Thoracic aorta (tissue), 2 donors: ENCODE measurements around the gene CRTC3. TPM values are rescaled to one million over a fixed set of nuclear protein-coding genes. Genes with fewer than 3 reads are reported as not detected.
"Not testable (repeated sequence)": the region's sequence is repeated elsewhere in the genome, so short reads cannot be mapped to it uniquely, and the experiment has no call there.

Source experiments
- ATAC-seq: fragments of 150-250 bp; one replicate; pipeline ENCODE4 v1.8.0; 2017; ENCODE audit warnings: low read depth; ENCODE audit not compliant: insufficient number of reproducible peaks, low FRiP score
- DNase-seq: peaks from one replicate; pipeline ENCODE4 v3.0.0-alpha.2; 2020; ENCODE audit warnings: low spot score
- H3K27ac ChIP-seq, 2 donors: fragments of 200-600 bp; sonication (generic); 1 replicate in 1 of 2; 2 replicates in 1 of 2; pipeline ENCODE4 v1.5.1; 2016; ENCODE audit warnings: mild to moderate bottlenecking in 2 of 2, moderate library complexity in 2 of 2
- H3K27me3 ChIP-seq: fragments of 200-600 bp; sonication (generic); replicated peaks from 2 replicates; pipeline ENCODE4 v1.6.0; 2016; ENCODE audit warnings: mild to moderate bottlenecking; ENCODE audit not compliant: insufficient read depth
- H3K36me3 ChIP-seq: fragments of 200-600 bp; sonication (generic); one replicate; pipeline ENCODE4 v1.5.1; 2016
- H3K4me1 ChIP-seq, 2 donors: fragments of 200-600 bp; sonication (generic); 1 replicate in 1 of 2; 2 replicates in 1 of 2; pipeline versions ENCODE4 v1.5.1 to v1.6.0; 2016; ENCODE audit warnings: low read depth in 2 of 2, mild to moderate bottlenecking in 1 of 2; ENCODE audit not compliant: control insufficient read depth in 1 of 2
- H3K4me3 ChIP-seq: fragments of 200-600 bp; sonication (generic); 2 replicates; pipeline ENCODE4 v1.5.1; 2016; ENCODE audit warnings: mild to moderate bottlenecking
- H3K9me3 ChIP-seq: fragments of 200-600 bp; sonication (generic); 2 replicates; pipeline ENCODE4 v1.5.1; 2016
- total RNA-seq, 2 donors: library from RNA; depleted of rRNA; stranded (reverse); fragments of >200 nt; gene quantifications; one replicate each; pipeline versions ENCODE4 v1.1.0 to v1.2.3, GENCODE V29; 2016
- TF ChIP-seq, protein P1 (sequence below): fragments of 200-600 bp; sonication (generic); IDR thresholded peaks from one replicate; pipeline ENCODE4 v1.5.1; 2019; ENCODE audit warnings: antibody characterized with exemption

The CRTC3 gene
- total RNA-seq, 2 donors from 2014 or later, result 73.2 to 89.8 TPM

GRCh38 chr15:90671216-90671615 is 141.5 kb downstream of the CRTC3 start:
- H3K4me3 ChIP-seq, result no peak overlapping the region
- H3K9me3 ChIP-seq, result no peaks in the 10 kb centered on the region
- H3K27me3 ChIP-seq, result no peaks in the 10 kb centered on the region
- ATAC-seq (no peak), DNase-seq (no peak)
- H3K4me1 ChIP-seq, result no peaks in the 10 kb centered on the region
- no peaks in the 10 kb centered on the region for H3K36me3 ChIP-seq
- TF ChIP-seq, protein P1, sequence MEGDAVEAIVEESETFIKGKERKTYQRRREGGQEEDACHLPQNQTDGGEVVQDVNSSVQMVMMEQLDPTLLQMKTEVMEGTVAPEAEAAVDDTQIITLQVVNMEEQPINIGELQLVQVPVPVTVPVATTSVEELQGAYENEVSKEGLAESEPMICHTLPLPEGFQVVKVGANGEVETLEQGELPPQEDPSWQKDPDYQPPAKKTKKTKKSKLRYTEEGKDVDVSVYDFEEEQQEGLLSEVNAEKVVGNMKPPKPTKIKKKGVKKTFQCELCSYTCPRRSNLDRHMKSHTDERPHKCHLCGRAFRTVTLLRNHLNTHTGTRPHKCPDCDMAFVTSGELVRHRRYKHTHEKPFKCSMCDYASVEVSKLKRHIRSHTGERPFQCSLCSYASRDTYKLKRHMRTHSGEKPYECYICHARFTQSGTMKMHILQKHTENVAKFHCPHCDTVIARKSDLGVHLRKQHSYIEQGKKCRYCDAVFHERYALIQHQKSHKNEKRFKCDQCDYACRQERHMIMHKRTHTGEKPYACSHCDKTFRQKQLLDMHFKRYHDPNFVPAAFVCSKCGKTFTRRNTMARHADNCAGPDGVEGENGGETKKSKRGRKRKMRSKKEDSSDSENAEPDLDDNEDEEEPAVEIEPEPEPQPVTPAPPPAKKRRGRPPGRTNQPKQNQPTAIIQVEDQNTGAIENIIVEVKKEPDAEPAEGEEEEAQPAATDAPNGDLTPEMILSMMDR, result no peak
- H3K27ac ChIP-seq, result no peak overlapping the region

DNA sequence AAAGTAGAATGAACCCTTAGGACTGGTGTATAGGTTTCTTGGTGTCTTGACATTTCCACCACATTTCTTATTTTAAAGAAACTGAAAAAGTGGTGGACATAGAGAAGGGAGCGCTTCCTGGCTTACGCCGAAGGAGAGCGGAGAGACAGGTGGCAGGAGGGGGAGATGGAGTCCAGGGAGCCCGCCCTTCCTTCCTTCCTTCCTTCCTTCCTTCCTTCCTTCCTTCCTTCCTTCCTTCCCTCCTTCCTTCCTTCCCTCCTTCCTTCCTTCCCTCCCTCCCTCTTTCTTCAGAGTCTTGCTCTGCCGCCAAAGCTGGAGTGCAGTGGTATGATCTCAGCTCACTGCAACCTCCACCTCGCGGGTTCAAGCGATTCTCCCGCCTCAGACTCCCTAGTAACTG is 143.6 kb downstream of the CRTC3 start:
- H3K4me1 ChIP-seq, H3K27ac ChIP-seq, ATAC-seq: not testable (repeated sequence)

DNA sequence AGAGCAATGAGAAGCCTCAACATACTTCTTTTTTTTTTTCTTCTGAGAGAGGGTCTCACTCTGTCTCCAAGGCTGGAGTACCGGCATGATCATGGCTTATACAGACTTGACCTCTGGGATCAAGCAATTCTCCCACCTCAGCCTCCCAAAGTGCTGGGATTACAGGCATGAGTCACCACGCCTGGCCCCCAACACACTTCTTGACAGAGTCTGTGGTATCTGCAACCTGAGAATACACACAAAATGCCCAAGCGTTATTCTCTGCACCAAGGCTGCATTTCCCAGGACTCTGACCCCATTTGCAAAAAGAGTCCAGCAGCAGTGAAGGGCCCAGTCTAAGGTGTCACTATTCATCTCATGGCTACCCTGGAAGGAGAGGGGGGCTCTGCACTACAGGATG is 144.8 kb downstream of the CRTC3 start:
- TF ChIP-seq, protein P1, result no peak
- ATAC-seq, result no peak
- no peak for DNase-seq
- no peak overlapping the region for H3K27ac ChIP-seq
- no peaks in the 10 kb centered on the region for H3K9me3 ChIP-seq
- H3K27me3 ChIP-seq, result no peaks in the 10 kb centered on the region
- no peak overlapping the region for H3K4me3 ChIP-seq
- no peaks in the 10 kb centered on the region for H3K4me1 ChIP-seq
- H3K36me3 ChIP-seq, result no peaks in the 10 kb centered on the region

More for the DNA sequence above, 143.6 kb downstream of the CRTC3 start:
- H3K36me3 ChIP-seq, H3K27me3 ChIP-seq, DNase-seq, H3K9me3 ChIP-seq, H3K4me3 ChIP-seq: not testable (repeated sequence)

- peaks cover 0 to 9% of the 10 kb centered on the region in 2 donors for H3K4me1 ChIP-seq
- H3K27ac ChIP-seq, result no peak overlapping the region
- DNase-seq (no peak), ATAC-seq (no peak)
- TF ChIP-seq, protein P1, result no peak
- no peaks in the 10 kb centered on the region for H3K27me3 ChIP-seq
- no peaks in the 10 kb centered on the region for H3K9me3 ChIP-seq
- no peaks in the 10 kb centered on the region for H3K36me3 ChIP-seq
- no peak overlapping the region for H3K4me3 ChIP-seq
Observed at GRCh38 chr15:90675464-90675863, 145.7 kb downstream of the CRTC3 start.

GRCh38 chr15:90677807-90678790 is 148.4 kb downstream of the CRTC3 start:
- Histone ChIP-seq H3K36me3 (no peaks in the 10 kb centered on the region), H3K27ac (no peak overlapping the region), H3K4me1 (peaks cover 5 to 25% of the 10 kb centered on the region in 2 donors), H3K9me3 (no peaks in the 10 kb centered on the region), H3K4me3 (no peak overlapping the region), H3K27me3 (no peaks in the 10 kb centered on the region)
- no peak for DNase-seq
- TF ChIP-seq, protein P1, result no peak
- ATAC-seq, result no peak
